OCI-LY1 (cell line): ENCODE results near the gene TMEM164.

Source experiments
- CTCF ChIP-seq: fragments of 200-600 bp; sonication (generic), shearing (Covaris generic); IDR thresholded peaks from 2 replicates; pipeline ENCODE4 v1.5.1; 2017; ENCODE audit warnings: mild to moderate bottlenecking, antibody characterized with exemption, low read length, moderate library complexity, mixed read lengths
- EZH2 ChIP-seq: fragments of 200-600 bp; sonication (generic), shearing (Covaris generic); IDR thresholded peaks from 2 replicates; pipeline ENCODE4 v1.8.0; 2017; ENCODE audit warnings: borderline replicate concordance, mixed run types, mild to moderate bottlenecking, antibody characterized with exemption, low read length, moderate library complexity, mixed read lengths

- TF ChIP-seq CTCF = no peak
- no peak for TF ChIP-seq EZH2
Observed at GRCh38 chrX:109954955-109955354, 48.0 kb upstream of the TMEM164 start.
